ENCODE data around the gene SENP7.
"Not testable (repeated sequence)": the region's sequence is repeated elsewhere in the genome, so short reads cannot be mapped to it uniquely, and the experiment has no call there.

The SENP7 gene

DNA sequence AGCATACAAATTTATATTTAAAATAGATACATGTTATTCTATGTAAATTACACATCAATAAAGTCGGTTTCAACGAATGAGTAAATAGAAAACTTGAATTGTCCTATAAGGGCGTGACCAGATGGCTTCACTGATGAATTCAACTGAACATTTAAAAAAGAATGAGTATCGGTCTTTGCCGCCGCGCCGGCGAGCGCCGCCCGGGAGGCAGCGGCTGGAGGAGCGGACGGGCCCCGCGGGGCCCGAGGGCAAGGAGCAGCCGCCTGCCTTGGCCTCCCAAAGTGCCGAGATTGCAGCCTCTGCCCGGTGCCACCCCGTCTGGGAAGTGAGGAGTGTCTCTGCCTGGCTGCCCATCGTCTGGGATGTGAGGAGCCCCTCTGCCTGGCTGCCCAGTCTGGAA is 74.4 kb downstream of the SENP7 start:
- not testable (repeated sequence) for DNase-seq (ENCODE audit: low read depth)

DNA sequence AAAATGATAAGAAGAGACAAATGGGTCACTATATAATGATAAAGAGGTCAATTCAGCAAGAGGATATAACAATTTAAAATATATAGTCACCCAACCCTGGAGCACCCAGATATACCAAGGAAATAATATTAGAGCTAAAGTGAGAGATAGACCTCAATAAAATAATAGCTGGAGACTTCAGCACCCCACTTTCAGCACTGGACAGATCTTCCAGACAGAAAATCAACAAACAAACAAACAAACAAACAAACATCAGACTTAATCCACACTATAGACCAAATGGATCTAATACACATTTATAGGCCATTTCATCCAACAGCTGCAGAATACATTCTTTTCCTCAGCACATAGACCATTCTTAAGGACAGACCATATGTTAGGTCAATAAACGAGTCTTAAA is 79.4 kb downstream of the SENP7 start:
- no peak for DNase-seq (ENCODE audit: low read depth)

DNA sequence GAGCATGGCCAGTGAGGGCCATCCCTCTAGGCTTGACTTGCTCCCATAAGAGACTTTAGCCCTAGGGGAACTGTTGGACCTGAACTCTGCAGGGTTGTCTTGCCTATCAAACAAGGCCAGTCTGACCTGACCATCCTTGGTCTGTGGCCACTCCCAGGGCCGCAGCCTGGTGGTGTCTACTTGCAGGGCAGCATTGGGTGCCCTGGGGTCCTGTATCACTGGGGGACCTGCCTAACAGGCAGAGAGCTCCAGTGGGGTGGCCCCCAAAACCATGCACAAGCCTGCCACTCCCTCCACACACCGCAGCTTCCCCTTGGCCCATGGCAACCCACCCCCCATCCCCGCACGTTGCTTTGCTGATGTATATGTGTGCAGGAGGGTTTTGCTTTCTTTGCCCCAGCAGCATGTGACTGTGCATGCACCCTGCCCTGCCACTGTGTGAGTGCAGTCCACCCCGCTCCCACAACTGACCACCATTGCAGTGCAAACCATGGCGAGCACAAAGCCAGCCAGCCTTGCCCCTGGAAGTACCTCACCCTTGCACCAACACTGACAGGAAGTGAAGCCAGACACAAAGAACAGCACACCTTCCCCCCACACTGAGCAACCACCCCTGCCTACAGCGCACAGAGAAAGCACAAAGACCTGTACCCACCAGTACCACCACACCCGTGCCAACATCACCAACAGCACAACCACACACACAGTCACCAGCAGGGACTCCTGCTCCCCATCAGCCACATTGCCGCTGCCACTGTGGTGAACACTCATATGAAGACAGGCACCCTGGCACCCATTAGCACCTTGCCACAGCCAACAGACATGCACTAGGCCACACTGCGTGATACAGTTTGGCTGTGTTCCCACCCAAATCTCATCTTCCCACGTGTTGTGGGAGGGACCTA is 88.8 kb downstream of the SENP7 start:
- DNase-seq (ENCODE audit: low read depth): no peak

DNA sequence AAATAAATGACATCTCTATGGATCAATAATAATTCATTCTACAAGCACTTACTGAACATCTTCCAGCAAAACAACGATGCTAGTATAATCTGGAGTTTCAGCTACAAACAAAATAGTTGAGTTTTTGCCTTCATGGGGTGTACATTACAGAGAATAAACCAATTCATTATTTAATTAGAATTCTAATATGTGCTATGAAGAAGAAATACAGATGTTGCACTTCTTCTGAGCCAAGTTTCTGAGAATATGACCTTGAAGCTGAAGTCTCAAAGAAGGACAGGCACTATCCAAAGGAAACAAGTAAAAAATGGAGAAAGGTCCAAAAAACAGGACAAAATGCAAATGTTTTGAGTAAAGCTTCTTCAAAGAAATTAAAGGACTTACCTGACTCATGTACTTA is 94.2 kb downstream of the SENP7 start:
- DNase-seq (ENCODE audit: low read depth): no peak

DNA sequence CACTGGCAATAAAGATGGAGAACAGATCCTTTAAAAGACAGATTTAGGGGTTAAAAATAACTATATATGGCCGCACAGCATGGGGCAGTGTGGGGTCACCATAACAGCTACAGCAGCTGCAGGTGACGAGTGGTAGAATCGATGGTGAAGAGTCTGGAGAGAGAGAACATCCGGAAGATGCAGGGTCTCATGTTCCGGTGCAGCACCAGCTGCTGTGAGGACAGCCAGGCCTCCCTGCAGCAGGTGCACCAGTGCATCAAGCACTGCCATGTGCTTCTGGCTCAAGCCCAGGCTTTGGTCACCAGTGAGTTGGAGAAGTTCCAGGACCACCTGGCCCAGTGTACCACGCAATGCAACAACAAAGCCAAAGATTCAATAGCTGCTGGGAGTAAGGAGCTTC is 98.9 kb downstream of the SENP7 start:
- DNase-seq (ENCODE audit: low read depth): no peak

DNA sequence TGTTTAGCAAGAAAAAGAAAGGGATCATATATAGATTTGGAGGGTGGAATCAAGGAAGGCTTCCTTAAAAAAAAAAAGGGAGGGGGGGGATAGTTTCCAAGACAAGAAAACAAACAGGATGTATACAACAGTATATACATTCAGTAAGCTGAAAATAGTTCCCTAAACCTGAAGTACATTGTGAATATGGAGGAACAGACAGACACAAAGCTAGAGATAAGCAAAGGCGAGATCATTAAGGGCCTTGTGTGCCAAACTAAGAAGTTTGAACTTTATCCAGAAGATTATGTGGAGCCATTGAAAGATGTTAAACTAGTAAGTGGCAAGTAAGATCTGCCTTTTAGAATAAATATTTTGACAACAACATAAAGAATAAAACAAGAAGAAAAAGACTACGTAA is 99.4 kb downstream of the SENP7 start:
- DNase-seq (ENCODE audit: low read depth): no peak

DNA sequence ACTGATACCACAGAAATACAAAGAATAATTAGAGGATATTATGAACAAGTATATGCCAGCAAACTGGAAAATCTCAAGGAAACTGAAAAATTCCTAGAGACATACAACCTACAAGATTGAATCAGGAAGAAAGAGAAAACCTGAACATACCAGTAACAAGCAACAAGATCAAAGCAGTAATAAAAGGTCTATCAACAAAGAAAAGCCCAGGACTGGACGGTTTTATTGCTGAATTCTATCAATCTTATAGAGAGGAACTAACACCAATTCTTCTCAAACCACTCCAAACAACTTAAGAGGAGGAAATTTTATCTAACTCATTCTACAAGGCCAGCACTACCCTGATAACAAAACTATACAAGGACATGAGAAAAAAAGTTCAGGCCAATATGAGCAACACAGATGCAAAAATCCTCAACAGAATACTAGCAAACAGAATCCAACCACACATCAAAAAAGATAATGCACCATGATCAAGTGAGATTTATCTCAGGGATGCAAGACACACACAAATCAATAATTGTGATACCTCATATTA is 121.5 kb downstream of the SENP7 start:
- no peak for DNase-seq (ENCODE audit: low read depth)

DNA sequence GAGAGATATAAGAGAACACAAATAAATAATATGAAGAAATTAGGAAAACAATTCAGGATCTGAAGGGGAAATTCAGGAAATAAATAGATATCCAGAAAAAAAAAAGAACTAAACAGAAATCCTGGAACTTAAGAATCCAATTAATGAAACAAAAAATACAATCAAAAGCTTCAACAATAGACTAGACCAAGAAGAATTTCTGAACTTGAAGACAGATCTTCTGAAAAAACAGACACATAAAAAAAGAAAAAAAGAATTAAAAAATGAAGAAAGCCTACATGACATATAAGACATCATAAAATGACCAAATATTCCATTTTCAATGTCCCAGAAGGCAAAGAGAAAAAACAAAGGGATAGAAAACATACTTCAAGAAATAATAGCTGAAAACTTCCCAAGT is 124.3 kb downstream of the SENP7 start:
- DNase-seq (ENCODE audit: low read depth): no peak

DNA sequence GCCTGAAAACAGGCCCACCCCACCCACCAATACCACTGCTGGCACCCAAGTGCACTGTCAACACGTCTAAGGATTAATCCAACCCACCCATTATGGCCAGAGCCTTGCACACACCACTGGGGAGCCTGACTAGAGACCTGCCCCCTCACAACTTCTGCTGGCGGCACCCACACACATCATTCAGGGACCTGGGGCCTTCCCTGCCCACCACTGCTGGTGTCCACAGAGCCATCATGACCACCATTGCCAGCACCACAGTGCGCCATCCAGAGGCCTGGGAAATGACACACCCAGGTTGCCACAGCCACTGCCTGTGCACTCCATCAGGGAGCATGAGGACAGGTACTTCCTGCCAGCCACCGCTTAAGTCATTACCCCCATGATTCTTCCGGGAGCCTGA is 125.7 kb downstream of the SENP7 start:
- DNase-seq (ENCODE audit: low read depth): no peak

DNA sequence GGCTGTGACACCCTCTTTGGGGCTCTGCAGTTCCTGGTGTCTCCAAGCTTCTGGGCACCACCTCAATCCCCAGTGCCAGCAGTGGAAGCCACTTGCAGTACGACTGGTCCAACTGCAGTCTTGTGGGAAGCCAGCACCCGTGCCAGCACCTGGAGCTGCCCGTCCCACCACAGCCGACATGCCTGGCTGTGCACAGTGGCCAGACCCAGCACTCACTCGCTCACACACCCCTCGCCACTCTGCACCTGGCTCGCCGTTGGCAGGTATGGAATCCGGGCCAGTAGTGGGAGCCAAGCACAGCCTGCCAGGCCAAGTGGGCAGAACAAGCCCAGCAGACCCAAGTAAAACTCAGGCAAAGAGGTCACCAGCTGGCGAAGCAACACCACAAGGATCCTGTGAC is 128.6 kb downstream of the SENP7 start:
- DNase-seq (ENCODE audit: low read depth): no peak

DNA sequence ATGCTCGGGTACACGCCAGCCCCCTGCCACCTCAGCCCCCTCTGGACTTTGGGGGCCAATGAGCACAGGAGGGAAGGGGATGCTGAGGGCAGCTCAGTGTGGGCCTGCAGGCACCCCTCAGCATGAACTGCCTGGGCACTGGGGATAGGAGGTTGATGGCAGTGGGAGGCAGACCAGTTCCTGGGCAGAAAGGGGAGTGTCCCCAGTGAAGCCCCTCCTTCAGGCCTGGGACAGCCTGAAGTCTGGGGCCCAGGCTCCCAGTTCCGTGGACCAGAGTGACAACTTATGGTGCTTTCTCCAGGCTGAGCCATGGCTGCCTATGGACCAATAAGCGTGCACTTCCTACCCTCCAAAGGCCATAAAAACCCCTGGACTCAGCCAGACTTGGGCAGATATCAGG is 129.4 kb downstream of the SENP7 start:
- no peak for DNase-seq (ENCODE audit: low read depth)

DNA sequence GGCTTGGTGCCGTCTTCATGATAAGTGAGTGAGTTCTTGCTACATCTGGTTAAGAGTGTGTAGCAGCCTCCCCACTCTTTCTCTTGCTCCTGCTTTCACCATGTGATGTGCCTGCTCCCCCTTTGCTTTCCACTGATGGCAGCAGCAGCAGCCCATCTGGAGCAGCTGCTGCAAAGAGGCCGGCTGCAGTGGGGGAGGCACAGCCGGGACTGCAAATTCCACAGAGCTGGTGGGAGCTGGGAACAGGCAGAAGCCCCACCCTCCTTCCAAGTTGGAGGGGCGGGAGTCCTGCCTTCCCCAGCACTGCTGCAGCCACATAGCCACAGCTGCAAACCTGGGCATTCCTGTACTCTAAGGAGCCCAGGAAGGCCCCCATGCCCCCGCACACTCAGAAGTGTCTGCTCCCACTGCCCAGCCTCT is 129.8 kb downstream of the SENP7 start:
- DNase-seq (ENCODE audit: low read depth): no peak

DNA sequence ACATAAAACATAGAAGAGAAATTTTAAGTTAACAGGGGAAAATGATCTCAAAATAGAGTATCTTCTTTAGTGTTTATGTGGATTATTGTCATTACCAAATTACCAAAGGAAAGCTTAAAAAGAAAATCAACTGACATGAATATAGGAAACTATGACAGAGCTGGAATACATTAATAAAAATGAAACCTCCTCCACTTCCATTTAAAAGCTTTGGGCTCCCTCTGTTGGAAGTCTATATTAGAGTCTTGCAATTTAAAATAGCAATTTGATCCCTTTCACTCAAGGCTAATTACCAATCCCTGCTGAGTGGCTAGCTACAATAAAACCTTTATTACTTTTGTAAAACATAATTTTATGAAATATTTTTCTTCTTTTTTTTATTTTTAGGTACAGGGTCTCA is 131.2 kb downstream of the SENP7 start:
- no peak for DNase-seq (ENCODE audit: low read depth)

DNA sequence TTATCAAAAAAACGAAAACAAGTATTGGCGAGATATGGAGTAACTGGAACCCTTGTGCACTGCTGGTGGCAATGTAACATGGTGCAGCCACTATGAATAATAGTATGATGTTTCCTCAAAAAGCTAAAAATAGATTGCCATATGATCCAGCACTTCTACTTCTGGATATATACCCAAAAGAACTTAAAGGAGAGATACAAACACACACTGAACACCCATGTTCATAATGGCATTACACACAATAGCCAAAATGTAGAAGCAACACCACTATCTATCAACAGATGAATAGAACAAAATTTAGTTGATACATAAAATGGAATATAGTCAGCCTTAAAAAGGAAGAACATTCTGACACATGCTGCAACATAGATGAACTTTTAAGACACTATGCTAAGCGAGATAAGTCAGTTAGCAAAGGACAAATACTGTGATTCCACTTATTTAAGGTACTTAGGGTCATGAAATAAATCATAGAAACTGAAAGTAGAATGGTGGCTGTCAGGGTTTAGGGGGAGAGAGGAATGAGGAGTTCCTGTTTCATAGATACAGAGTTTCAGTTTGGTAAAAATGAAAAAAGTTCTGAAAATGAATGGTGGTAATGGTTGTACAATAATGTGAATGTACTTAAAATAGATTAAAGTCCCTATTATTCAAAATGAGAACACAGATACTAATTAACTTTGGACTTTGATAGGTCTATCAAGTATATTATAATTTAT is 133.2 kb downstream of the SENP7 start:
- DNase-seq (ENCODE audit: low read depth): no peak

DNA sequence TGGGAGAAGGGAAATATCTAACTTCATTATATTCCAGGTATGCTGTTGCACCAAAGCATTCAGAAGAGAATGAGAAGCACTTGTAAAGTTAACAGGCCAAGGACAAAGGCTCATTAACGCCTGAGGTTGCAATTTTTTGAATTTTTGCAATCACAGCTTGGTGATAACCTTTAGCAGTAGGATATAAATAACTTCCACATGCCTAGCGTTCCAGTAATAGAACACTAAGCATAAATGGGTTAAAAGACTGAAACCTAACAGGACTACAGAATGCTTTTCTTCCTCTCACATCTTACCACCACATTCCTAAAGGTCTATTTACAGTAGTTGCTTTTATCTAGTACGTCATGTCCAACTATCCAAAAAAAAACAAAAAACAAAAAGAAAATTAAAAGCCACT is 135.2 kb downstream of the SENP7 start:
- DNase-seq (ENCODE audit: low read depth): no peak

DNA sequence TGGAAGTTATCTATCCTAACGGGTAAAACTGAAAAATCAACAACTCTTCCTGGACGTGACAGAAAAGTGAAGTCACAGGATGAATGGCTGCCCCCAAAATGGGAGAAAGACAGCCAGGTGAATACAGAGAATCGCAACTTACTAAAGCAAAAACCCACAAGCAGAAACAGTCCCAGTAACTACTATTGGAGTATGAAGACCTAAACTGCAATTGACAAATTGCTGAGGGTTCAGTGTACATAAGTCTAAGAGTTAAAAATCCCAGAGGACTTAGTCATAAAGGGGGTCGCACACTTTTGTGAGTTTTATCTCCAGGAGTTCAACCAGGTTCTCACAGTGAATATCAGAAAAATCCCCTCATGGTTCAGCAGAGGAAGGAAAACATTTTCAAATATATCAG is 135.8 kb downstream of the SENP7 start:
- DNase-seq (ENCODE audit: low read depth): no peak

DNA sequence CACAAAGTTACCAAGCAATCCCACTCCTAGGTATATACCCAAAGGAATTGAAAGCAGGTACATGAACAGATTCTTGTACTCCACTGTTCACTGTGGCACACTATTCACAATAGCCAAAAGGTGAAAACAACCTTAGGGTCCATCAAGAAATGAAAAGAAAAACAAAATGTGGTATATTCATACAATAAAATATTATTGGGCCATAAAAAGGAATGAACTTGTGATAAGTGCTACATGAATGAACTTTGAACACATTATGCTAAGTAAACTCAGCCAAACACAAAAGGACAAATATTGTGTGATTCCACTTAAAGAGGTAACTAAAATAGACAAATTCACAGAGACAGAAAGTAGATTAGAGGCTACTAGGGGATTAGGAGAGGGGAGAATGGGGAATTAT is 137.4 kb downstream of the SENP7 start:
- DNase-seq (ENCODE audit: low read depth): no peak

DNA sequence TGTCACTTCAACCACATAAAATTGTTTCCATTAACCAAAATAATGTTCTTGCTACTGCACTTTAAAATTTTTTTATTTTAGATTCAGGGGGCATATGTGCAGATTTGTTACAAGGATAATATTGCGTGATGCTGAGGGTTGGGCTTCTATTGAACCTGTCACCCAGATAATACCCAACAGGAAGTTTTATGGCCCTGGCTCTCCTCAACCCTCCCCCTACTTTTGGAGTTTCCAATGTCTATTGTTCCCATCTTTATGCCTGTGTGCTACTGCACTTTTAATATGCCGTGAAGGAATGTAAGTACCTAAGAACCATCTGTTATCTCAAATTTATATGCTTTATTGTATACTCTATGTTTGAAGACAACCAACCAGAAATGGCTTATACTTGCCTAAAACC is 150.6 kb downstream of the SENP7 start:
- no peak for DNase-seq (ENCODE audit: low read depth)

DNA sequence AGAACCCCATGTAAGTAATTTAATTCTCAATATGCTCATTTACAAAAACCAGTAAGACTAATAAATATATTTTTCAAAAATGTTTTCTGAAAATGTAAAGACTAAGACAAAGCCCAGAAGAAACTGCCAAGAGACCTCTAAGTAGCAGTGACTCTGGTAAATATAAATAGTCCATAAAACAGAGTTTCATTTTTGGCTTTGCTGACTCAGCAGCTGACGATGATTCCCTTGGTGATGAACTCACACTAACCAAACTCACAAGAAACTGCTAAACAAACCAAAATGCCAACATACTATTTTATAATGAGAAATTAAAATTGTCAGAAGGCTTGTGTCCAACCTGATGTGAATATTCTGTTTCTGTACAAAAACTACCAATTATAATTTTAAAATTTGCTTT is 161.2 kb downstream of the SENP7 start:
- DNase-seq (ENCODE audit: low read depth): no peak

DNA sequence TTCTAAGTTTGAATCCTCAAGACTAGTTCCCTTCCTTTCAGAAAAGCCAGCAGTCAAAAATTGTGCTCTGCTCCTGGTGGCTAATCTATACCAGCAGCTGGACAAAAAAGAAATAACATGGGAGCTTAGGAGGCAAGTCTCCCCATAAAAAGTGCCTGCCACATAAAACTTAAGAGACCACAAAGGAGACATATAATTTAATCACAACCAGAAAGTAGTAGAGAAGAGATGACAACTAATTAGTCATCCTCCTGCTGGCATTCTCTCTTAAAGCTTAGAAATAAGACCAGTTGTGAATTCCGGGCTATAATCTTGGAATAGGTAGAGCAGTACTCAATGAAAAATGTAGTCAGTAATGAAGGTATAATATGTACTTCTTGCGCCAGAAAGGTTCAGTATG is 172.4 kb downstream of the SENP7 start:
- no peak for DNase-seq (ENCODE audit: low read depth)

DNA sequence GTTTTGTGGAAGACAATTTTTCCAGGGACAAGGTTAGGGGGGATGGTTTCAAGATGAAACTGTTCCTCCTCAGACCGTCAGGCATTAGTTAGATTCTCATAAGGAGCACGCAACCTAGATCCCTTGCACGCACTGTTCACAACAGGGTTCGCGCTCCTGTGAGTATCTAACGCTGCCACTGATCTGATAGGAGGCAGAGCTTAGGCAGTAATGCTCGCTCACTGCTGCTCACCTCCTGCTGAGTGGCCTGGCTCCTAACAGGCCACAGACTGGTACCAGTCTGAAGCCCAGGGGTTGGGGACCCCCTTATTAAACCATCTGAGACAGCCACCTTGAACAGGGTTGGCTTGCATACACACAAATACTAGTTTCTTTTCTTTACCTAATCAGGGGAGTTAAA is 179.1 kb downstream of the SENP7 start:
- no peak for DNase-seq (ENCODE audit: low read depth)

DNA sequence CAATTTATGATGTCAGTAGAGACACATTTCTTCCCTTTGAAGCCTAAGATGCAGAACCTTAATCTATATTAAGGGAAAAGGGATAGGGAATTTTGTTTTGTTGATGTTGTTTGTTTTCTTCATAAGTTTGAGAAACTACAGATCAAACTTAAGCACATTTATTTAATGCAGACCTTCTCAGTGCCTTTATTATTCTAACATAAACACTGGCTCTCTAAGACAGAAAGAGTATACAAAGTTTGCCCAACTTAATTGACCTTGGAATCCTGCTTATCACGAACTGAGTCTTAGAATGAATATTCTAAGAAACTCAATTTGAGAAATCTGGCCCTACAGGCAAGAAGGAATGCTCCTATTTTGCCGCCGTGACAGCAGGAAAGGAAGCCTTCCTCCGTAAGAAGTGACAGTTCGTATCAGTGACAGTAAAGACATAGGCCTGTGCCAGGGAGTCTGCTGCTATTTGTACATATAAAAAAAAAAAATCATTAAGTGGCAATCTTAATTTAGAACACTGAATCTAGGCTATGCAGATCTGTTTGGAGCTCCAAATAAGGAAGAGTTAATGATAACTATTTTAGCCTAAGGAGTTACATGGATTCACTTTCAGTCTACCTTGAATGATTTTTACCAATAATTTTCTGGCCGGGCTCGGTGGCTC is 183.9 kb downstream of the SENP7 start:
- no peak for DNase-seq (ENCODE audit: low read depth)
